Transverse colon (tissue), 4 donors: ENCODE results near the gene MPRIP. TPM values are rescaled to one million over a fixed set of nuclear protein-coding genes. Genes with fewer than 3 reads are reported as not detected.

Experiments used
- DNase-seq: peaks from one replicate; pipeline ENCODE4 v3.0.0-alpha.2; 2019
- H3K27ac ChIP-seq, 4 donors: fragments of 200-600 bp; sonication (generic); 2 replicates each; pipeline ENCODE4 v1.5.1; 2016 to 2018; ENCODE audit warnings: inconsistent platforms in 4 of 4
- H3K27me3 ChIP-seq: fragments of 200-600 bp; sonication (generic); 2 replicates; pipeline ENCODE4 v1.5.1; 2017; ENCODE audit warnings: inconsistent platforms
- H3K36me3 ChIP-seq, 4 donors: fragments of 200-600 bp; sonication (generic); 2 replicates each; pipeline ENCODE4 v1.5.1; 2017 to 2019; ENCODE audit warnings: inconsistent platforms in 4 of 4
- H3K4me1 ChIP-seq, 4 donors: fragments of 200-600 bp; sonication (generic); 2 replicates each; pipeline ENCODE4 v1.5.1; 2017 to 2020; ENCODE audit warnings: inconsistent platforms in 4 of 4
- H3K4me3 ChIP-seq, 4 donors: fragments of 200-600 bp; sonication (generic); 1 replicate in 1 of 4; 2 replicates in 3 of 4; pipeline versions ENCODE4 v1.5.1 to v1.6.1; 2017 to 2019; ENCODE audit warnings: inconsistent platforms in 4 of 4
- H3K9me3 ChIP-seq, 2 donors: fragments of 200-600 bp; sonication (generic); 2 replicates each; pipeline ENCODE4 v1.5.1; 2017 to 2019; ENCODE audit warnings: inconsistent platforms in 2 of 2
- CTCF ChIP-seq, 5 experiments: fragments of 200-600 bp in 3 of 5; fragments of 450-650 bp in 2 of 5; sonication (generic) in 3 of 5; IDR thresholded peaks; 1 replicate in 2 of 5; 2 replicates in 3 of 5; pipeline ENCODE4 v1.5.1; 2016 to 2017; ENCODE audit warnings: antibody characterized with exemption in 5 of 5, inconsistent platforms in 3 of 5, mild to moderate bottlenecking in 2 of 5, moderate library complexity in 1 of 5
- EP300 ChIP-seq: sonication (generic); formaldehyde crosslinking; IDR thresholded peaks from one replicate; pipeline ENCODE4 v1.6.1; 2017; ENCODE audit warnings: antibody characterized with exemption, low read depth
- POLR2A ChIP-seq: fragments of 450-650 bp; IDR thresholded peaks from one replicate; pipeline ENCODE4 v1.6.1; 2016; ENCODE audit warnings: antibody characterized with exemption, mild to moderate bottlenecking, moderate library complexity
- POLR2AphosphoS5 ChIP-seq, 3 donors: sonication (generic); formaldehyde crosslinking; IDR thresholded peaks; one replicate each; pipeline ENCODE4 v1.6.1; 2016; ENCODE audit warnings: antibody characterized with exemption in 3 of 3
- WGBS, 2 donors: methylation state at CpG; one replicate each; pipeline ENCODE4 v1.1.5; 2018; ENCODE audit warnings: low coverage in 1 of 2; 5-methylcytosine and 5-hydroxymethylcytosine counted together
- in situ Hi-C, 4 donors: fragments of 200-750 bp; cut with MboI; loops; one replicate each; pipeline versions ENCODE4 v1.15.0 to v1.15.1; 2017; ENCODE audit warnings: low sequenced_read_pairs in 3 of 4, low pct_ligation_motif_present in 1 of 4, low pct_unique_long_range_greater_than_20kb in 1 of 4
- intact Hi-C: fragments of 100-400 bp; cut with DNase I; formaldehyde crosslinking; loops from one replicate; pipeline ENCODE4 v1.15.1; 2023; ENCODE audit warnings: low total_unique reads
- total RNA-seq, 4 donors: library from RNA; depleted of rRNA; stranded (reverse); fragments of >200 nt; gene quantifications; one replicate each; pipeline ENCODE4 v1.1.0, GENCODE V29; 2016

MPRIP gene
- total RNA-seq, 4 donors from 2014 or later = 124 to 368 (median 158) TPM

DNA sequence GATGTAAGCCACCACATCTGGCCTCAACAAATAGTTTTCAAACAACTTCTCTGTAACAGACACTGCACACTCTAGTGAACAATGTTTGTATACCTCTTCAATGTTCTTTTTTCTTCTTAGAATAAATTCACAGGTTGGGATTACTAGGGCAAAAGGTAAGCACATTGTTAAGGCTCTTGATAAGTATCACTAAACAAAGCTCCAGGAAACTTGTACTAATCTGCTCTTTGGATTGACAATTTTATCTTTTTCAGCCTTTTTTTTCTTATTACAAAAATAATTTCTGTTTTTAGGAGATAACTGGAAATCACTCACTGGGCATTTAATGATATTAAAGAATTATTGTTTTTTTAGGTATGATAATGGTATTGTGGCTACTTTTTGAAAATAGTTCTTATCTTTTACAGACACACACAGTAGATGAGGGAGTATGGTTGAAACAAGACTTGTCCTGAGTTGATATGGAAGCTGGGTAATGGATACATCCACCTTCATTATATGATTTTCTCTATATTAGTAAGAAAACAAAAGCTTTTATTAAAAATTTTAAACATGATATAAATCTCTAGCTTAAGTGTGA lies 7.7 kb upstream of the MPRIP start:
- intact Hi-C loops (no loop called here), in situ Hi-C loops (no loop called here)
- Histone ChIP-seq H3K27ac (no peak overlapping the region), H3K36me3 (no peaks in the 10 kb centered on the region), H3K9me3 (no peaks in the 10 kb centered on the region), H3K27me3 (no peaks in the 10 kb centered on the region), H3K4me1 (peaks cover 3 to 11% (median 8%) of the 10 kb centered on the region in 4 donors), H3K4me3 (no peak overlapping the region)
- TF ChIP-seq EP300 (no peak), CTCF (IDR thresholded peaks at IDR 0.05) (no peak), POLR2AphosphoS5 (IDR thresholded peaks at IDR 0.05) (no peak), POLR2A (no peak)
- DNase-seq = no peak

DNA sequence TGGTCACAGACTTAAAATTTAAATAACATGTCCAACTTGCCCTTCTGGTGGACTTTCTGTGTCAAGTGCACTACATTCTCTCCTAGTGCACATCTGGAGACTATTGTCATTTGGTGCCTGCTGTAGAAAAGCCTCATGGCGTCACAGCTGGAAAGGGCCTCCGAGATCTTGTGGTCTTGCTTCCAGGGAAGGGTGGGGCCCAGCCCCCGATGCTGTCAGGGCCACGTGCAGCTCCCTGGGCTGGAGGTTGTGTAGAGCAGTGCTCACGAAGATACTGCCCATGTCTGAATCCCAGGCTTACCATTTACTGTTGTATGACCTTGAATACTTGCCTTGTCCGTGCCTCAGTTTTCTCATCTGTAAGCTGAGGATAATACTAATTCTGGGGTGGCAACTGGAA lies 6.8 kb upstream of the MPRIP start:
- no peak for TF ChIP-seq CTCF (IDR thresholded peaks at IDR 0.05)
- no peak for TF ChIP-seq EP300
- TF ChIP-seq POLR2AphosphoS5 (IDR thresholded peaks at IDR 0.05) = no peak
- TF ChIP-seq POLR2A = no peak
- H3K4me3 ChIP-seq = no peak overlapping the region
- H3K4me1 ChIP-seq = peaks cover 3 to 11% (median 8%) of the 10 kb centered on the region in 4 donors
- in situ Hi-C loops (no loop called here), intact Hi-C loops (no loop called here)
- WGBS, 2 donors = 60 to 81% methylated on average over 1 to 6 of the region's 6 CpGs
- H3K9me3 ChIP-seq = no peaks in the 10 kb centered on the region
- H3K27me3 ChIP-seq = no peaks in the 10 kb centered on the region
- no peak overlapping the region for H3K27ac ChIP-seq
- H3K36me3 ChIP-seq = no peaks in the 10 kb centered on the region
- no peak for DNase-seq

DNA sequence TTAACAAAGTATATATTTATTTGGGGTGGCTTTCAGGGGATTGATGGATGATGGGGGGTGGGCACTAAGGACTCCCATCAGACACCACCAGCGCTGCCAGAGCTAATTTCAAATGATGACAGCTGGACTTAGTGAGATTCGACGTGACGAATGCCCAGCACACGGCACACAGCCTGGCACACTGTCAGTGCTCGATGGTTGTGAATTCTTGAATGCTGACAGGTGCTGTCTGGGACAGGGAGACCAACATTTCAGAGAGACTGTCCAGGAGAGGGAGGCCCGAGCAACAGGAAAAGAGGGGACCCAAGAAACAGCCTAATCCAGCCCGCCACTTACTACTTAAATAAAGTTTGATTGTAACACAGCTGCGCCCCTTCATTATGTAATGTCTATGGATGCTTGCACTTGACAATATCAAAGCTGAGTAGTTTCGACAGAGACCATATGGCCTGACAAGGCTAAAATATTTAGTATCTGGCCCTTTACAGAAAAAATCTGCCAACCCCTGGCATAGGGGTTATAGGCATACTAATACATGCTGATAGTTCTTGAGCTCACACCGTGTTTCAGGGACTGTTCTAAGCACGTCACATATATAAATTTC lies 6.2 kb upstream of the MPRIP start:
- peaks cover 3 to 13% (median 11%) of the 10 kb centered on the region in 4 donors for H3K4me1 ChIP-seq
- H3K36me3 ChIP-seq = no peaks in the 10 kb centered on the region
- WGBS, 2 donors = 88 to 95% methylated on average over 4 to 12 of the region's 12 CpGs
- intact Hi-C loops (no loop called here), in situ Hi-C loops (no loop called here)
- H3K9me3 ChIP-seq = no peaks in the 10 kb centered on the region
- H3K4me3 ChIP-seq = no peak overlapping the region
- H3K27me3 ChIP-seq = no peaks in the 10 kb centered on the region
- H3K27ac ChIP-seq = no peak overlapping the region
- no peak for TF ChIP-seq CTCF (IDR thresholded peaks at IDR 0.05)
- TF ChIP-seq POLR2AphosphoS5 (IDR thresholded peaks at IDR 0.05) = no peak
- no peak for TF ChIP-seq EP300
- TF ChIP-seq POLR2A = no peak
- DNase-seq = no peak

GRCh38 chr17:17036524-17036998 lies 5.7 kb upstream of the MPRIP start:
- no peak for TF ChIP-seq POLR2A
- no peak for TF ChIP-seq EP300
- DNase-seq = no peak
- in situ Hi-C loops = no loop called here
- Histone ChIP-seq H3K4me1 (peaks cover 8 to 18% (median 17%) of the 10 kb centered on the region in 4 donors), H3K27ac (no peak overlapping the region), H3K9me3 (no peaks in the 10 kb centered on the region), H3K4me3 (no peak overlapping the region), H3K27me3 (no peaks in the 10 kb centered on the region), H3K36me3 (no peaks in the 10 kb centered on the region)
- intact Hi-C loops = no loop called here
- WGBS, 2 donors = 69% methylated on average over 10 of the region's 10 CpGs; no CpG with 5 or more reads in 1 of the 2 donors
